IPS-20b (cell line): ENCODE measurements around the gene PRAMEF26.
"Not testable (repeated sequence)": the region's sequence is repeated elsewhere in the genome, so short reads cannot be mapped to it uniquely, and the experiment has no call there.

Experiments
- H3K27ac ChIP-seq: one replicate; pipeline ENCODE4 v1.5.1; 2013; ENCODE audit warnings: low read length
- H3K27me3 ChIP-seq: 2 replicates; pipeline ENCODE4 v1.6.1; 2013; ENCODE audit warnings: mild to moderate bottlenecking, low read length, inconsistent platforms; ENCODE audit not compliant: insufficient read depth
- H3K36me3 ChIP-seq: 2 replicates; pipeline ENCODE4 v1.6.1; 2013; ENCODE audit warnings: low read depth, mild to moderate bottlenecking, inconsistent platforms, low read length, moderate library complexity; ENCODE audit not compliant: insufficient read depth
- H3K4me1 ChIP-seq: 2 replicates; pipeline ENCODE4 v1.6.1; 2013; ENCODE audit warnings: mild to moderate bottlenecking, control low read depth, inconsistent platforms, low read length, moderate library complexity; ENCODE audit not compliant: insufficient read depth
- H3K4me3 ChIP-seq: 2 replicates; pipeline ENCODE4 v1.5.1; 2013; ENCODE audit warnings: mild to moderate bottlenecking, low read length, inconsistent platforms
- H3K9ac ChIP-seq: 2 replicates; pipeline ENCODE4 v1.6.1; 2013; ENCODE audit warnings: low read depth, mild to moderate bottlenecking, inconsistent platforms, low read length, moderate library complexity
- H3K9me3 ChIP-seq: 2 replicates; pipeline ENCODE4 v1.6.1; 2013; ENCODE audit warnings: mild to moderate bottlenecking, low read depth, low read length, inconsistent platforms; ENCODE audit not compliant: insufficient read depth

Gene PRAMEF26

GRCh38 chr1:13155909-13156308 is at the start of gene PRAMEF26:
PRAMEF26 (minus strand) TSS chr1:13156009; CDS start chr1:13153095, 2,914 bp downstream.
- not testable (repeated sequence) for H3K9me3 ChIP-seq, H3K36me3 ChIP-seq, H3K4me3 ChIP-seq

GRCh38 chr1:13201309-13201708 is 45.5 kb upstream of the PRAMEF26 start, which contains the start of gene PRAMEF13:
PRAMEF13 (minus strand) TSS chr1:13201409; CDS start chr1:13199589, 1,820 bp downstream.
- not testable (repeated sequence) for H3K9me3 ChIP-seq, H3K36me3 ChIP-seq, H3K9ac ChIP-seq, H3K4me3 ChIP-seq, H3K27me3 ChIP-seq, H3K4me1 ChIP-seq, H3K27ac ChIP-seq

More at GRCh38 chr1:13155909-13156308, at the start of gene PRAMEF26:
- not testable (repeated sequence) for H3K9ac ChIP-seq, H3K27ac ChIP-seq, H3K4me1 ChIP-seq, H3K27me3 ChIP-seq

- not testable (repeated sequence) for H3K4me1 ChIP-seq, H3K27ac ChIP-seq, H3K9me3 ChIP-seq, H3K36me3 ChIP-seq, H3K4me3 ChIP-seq, H3K27me3 ChIP-seq, H3K9ac ChIP-seq
These were observed 15.7 kb upstream of the PRAMEF26 start, which contains the start of gene PRAMEF9 for GRCh38 chr1:13171548-13171947. PRAMEF9 (plus strand) TSS chr1:13171848; CDS start chr1:13175281, 3,433 bp downstream.

- H3K9me3 ChIP-seq, H3K27me3 ChIP-seq, H3K4me3 ChIP-seq, H3K27ac ChIP-seq, H3K4me1 ChIP-seq, H3K9ac ChIP-seq, H3K36me3 ChIP-seq: not testable (repeated sequence)
These were observed 9.7 kb upstream of the PRAMEF26 start, which contains the start of gene HNRNPCL4 for GRCh38 chr1:13165531-13165930. HNRNPCL4 (minus strand) TSS chr1:13165631; CDS start chr1:13165467, 164 bp downstream.

- peaks cover 80% of the 10 kb centered on the region for H3K9me3 ChIP-seq
These were observed 39.1 kb downstream of the PRAMEF26 start, which contains the start of gene HNRNPCL2 for GRCh38 chr1:13116754-13117153. HNRNPCL2 (minus strand) TSS chr1:13116854; CDS start chr1:13116400, 454 bp downstream.

More at GRCh38 chr1:13116754-13117153, 39.1 kb downstream of the PRAMEF26 start, which contains the start of gene HNRNPCL2:
- not testable (repeated sequence) for H3K9ac ChIP-seq, H3K27me3 ChIP-seq, H3K4me3 ChIP-seq, H3K27ac ChIP-seq, H3K36me3 ChIP-seq, H3K4me1 ChIP-seq
